WTC11 (cell line): ENCODE measurements around the gene HTR5A.

ENCODE experiments used
- ATF1 ChIP-seq: sonication (generic); formaldehyde crosslinking; IDR thresholded peaks from 2 replicates; pipeline ENCODE4 v1.8.1; 2023; ENCODE audit warnings: mild to moderate bottlenecking, moderate library complexity, missing genetic modification reagents
- CBFB ChIP-seq: sonication (generic); formaldehyde crosslinking; IDR thresholded peaks from 2 replicates; pipeline ENCODE4 v1.8.1; 2022; ENCODE audit warnings: mild to moderate bottlenecking, low read depth, missing genetic modification reagents
- CREM ChIP-seq: sonication (generic); formaldehyde crosslinking; IDR thresholded peaks from 2 replicates; pipeline ENCODE4 v1.8.1; 2022; ENCODE audit warnings: mild to moderate bottlenecking, missing genetic modification reagents, moderate library complexity
- KAT7 ChIP-seq: sonication (generic); formaldehyde crosslinking; IDR thresholded peaks from 2 replicates; pipeline ENCODE4 v1.8.1; 2023; ENCODE audit warnings: missing genetic modification reagents, mild to moderate bottlenecking, borderline replicate concordance
- NFE2L1 ChIP-seq: sonication (generic); formaldehyde crosslinking; IDR thresholded peaks from 2 replicates; pipeline ENCODE4 v1.8.1; 2023; ENCODE audit warnings: missing genetic modification reagents
- RELA ChIP-seq: sonication (generic); formaldehyde crosslinking; IDR thresholded peaks from 2 replicates; pipeline ENCODE4 v1.8.1; 2022; ENCODE audit warnings: missing genetic modification reagents, mild to moderate bottlenecking, borderline replicate concordance
- TEAD4 ChIP-seq: sonication (generic); formaldehyde crosslinking; IDR thresholded peaks from 2 replicates; pipeline ENCODE4 v1.8.0; 2022; ENCODE audit warnings: mild to moderate bottlenecking, missing genetic modification reagents
- TP53 ChIP-seq: sonication (generic); formaldehyde crosslinking; IDR thresholded peaks from 2 replicates; pipeline ENCODE4 v1.8.1; 2023; ENCODE audit warnings: mild to moderate bottlenecking, missing genetic modification reagents
- TF ChIP-seq, protein P1 (sequence below): fragments of 200-600 bp; IDR thresholded peaks from 2 replicates; pipeline ENCODE4 v1.8.0; 2022; ENCODE audit warnings: antibody characterized with exemption
- TF ChIP-seq, protein P2 (sequence below): sonication (generic); formaldehyde crosslinking; IDR thresholded peaks from 2 replicates; pipeline ENCODE4 v1.8.1; 2023; ENCODE audit warnings: mild to moderate bottlenecking, missing genetic modification reagents, moderate library complexity
- TF ChIP-seq, protein P3 (sequence below): sonication (generic); formaldehyde crosslinking; IDR thresholded peaks from 2 replicates; pipeline ENCODE4 v1.8.0; 2022; ENCODE audit warnings: mild to moderate bottlenecking, missing genetic modification reagents

DNA sequence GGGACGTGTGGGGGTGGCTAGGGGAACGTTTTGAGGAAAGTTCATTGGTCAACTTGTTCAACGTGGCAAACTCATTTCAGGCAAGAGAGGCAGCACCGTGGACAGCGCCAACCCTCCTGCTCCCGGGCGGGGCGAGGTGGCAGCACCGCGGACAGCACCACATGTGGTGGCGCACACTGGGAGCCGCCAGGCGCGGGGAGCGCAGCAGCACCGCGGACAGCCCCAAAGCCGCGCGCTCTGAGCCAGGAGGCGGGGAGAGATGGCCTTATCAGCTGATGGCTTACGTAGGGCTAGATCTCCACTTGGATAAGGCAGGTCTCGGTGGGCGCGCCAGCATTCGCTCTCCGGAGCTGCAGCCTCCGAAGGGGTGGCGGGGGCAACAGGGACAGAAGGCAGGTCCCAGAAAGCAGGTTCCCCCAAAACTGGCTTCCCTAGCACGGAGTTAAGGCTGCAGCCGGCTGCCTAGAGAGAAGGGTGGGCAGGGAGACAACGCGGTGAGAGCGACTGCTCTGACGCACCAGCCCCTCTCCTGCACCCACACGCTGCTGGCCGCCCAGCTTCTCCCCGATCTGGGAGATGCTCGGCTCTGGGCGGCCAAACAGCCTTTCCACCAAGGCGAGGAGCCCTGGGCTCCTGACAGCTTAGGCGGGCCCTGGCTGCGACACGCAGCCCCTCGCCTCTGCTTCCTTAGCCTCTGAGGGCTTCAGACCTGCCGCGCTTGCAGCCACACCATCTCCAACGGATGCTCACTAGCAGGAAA is at the start of gene HTR5A:
- TF ChIP-seq, protein P1, sequence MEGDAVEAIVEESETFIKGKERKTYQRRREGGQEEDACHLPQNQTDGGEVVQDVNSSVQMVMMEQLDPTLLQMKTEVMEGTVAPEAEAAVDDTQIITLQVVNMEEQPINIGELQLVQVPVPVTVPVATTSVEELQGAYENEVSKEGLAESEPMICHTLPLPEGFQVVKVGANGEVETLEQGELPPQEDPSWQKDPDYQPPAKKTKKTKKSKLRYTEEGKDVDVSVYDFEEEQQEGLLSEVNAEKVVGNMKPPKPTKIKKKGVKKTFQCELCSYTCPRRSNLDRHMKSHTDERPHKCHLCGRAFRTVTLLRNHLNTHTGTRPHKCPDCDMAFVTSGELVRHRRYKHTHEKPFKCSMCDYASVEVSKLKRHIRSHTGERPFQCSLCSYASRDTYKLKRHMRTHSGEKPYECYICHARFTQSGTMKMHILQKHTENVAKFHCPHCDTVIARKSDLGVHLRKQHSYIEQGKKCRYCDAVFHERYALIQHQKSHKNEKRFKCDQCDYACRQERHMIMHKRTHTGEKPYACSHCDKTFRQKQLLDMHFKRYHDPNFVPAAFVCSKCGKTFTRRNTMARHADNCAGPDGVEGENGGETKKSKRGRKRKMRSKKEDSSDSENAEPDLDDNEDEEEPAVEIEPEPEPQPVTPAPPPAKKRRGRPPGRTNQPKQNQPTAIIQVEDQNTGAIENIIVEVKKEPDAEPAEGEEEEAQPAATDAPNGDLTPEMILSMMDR: no peak
- TF ChIP-seq, protein P2, sequence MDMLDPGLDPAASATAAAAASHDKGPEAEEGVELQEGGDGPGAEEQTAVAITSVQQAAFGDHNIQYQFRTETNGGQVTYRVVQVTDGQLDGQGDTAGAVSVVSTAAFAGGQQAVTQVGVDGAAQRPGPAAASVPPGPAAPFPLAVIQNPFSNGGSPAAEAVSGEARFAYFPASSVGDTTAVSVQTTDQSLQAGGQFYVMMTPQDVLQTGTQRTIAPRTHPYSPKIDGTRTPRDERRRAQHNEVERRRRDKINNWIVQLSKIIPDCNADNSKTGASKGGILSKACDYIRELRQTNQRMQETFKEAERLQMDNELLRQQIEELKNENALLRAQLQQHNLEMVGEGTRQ (CRISPR knock-in tag): peak; percentile 84
- peak; percentile 100 for TF ChIP-seq TEAD4 (CRISPR knock-in tag)
- peak; percentile 100 for TF ChIP-seq TP53 (CRISPR knock-in tag)
- peak; percentile 100 for TF ChIP-seq ATF1 (CRISPR knock-in tag)
- peak; percentile 100 for TF ChIP-seq NFE2L1 (CRISPR knock-in tag)
- TF ChIP-seq CREM (CRISPR knock-in tag): peak; percentile 98
- TF ChIP-seq, protein P3, sequence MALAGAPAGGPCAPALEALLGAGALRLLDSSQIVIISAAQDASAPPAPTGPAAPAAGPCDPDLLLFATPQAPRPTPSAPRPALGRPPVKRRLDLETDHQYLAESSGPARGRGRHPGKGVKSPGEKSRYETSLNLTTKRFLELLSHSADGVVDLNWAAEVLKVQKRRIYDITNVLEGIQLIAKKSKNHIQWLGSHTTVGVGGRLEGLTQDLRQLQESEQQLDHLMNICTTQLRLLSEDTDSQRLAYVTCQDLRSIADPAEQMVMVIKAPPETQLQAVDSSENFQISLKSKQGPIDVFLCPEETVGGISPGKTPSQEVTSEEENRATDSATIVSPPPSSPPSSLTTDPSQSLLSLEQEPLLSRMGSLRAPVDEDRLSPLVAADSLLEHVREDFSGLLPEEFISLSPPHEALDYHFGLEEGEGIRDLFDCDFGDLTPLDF (CRISPR knock-in tag): peak; percentile 100
- TF ChIP-seq CBFB: peak; percentile 100
- TF ChIP-seq KAT7 (CRISPR knock-in tag): peak; percentile 100
- peak; percentile 100 for TF ChIP-seq RELA (CRISPR knock-in tag)
